GM23248 (cell line): ENCODE data around the gene CCT5.
"Not testable (repeated sequence)": the region's sequence is repeated elsewhere in the genome, so short reads cannot be mapped to it uniquely, and the experiment has no call there.

Experiments used
- EZH2 ChIP-seq: fragments of 200-600 bp; sonication (generic); IDR thresholded peaks from 2 replicates; pipeline ENCODE4 v1.6.1; 2018; ENCODE audit warnings: antibody characterized with exemption, mild to moderate bottlenecking; ENCODE audit not compliant: insufficient read depth, poor library complexity, severe bottlenecking
- EZH2phosphoT487 ChIP-seq: fragments of 200-600 bp; sonication (generic); IDR thresholded peaks from 2 replicates; pipeline ENCODE4 v1.6.1; 2018; ENCODE audit warnings: antibody characterized with exemption, moderate library complexity, mild to moderate bottlenecking, low read depth; ENCODE audit not compliant: insufficient read depth

- TF ChIP-seq EZH2, EZH2phosphoT487: not testable (repeated sequence)
Measured at GRCh38 chr5:10272875-10273209, 22.8 kb downstream of the CCT5 start.
